SK-N-SH treated with all-trans-retinoic acid at 6 μM for 48 hours (cell line): Measurements from ENCODE around the gene SIRPB1.
"Not testable (repeated sequence)": the region's sequence is repeated elsewhere in the genome, so short reads cannot be mapped to it uniquely, and the experiment has no call there.

Experiments used
- ATAC-seq: fragments of 200-7000 bp; cut with Tn5 transposase; 3 replicates; pipeline ENCODE4 v1.9.1; 2020; ENCODE audit warnings: mild to moderate bottlenecking, moderate library complexity
- ARNTL ChIP-seq: fragments of 450-650 bp; formaldehyde crosslinking; IDR thresholded peaks from 2 replicates; pipeline ENCODE4 v1.5.0; 2020; ENCODE audit warnings: low read depth, mild to moderate bottlenecking, moderate library complexity, borderline replicate concordance
- CREB5 ChIP-seq: fragments of 250-450 bp; sonication (Bioruptor Pico); IDR thresholded peaks from 2 replicates; pipeline ENCODE4 v1.5.1; 2020; ENCODE audit warnings: low read depth, mild to moderate bottlenecking, moderate library complexity
- CSDC2 ChIP-seq: fragments of 250-450 bp; sonication (Bioruptor Pico); IDR thresholded peaks from 2 replicates; pipeline ENCODE4 v1.5.0; 2020; ENCODE audit warnings: mild to moderate bottlenecking, moderate library complexity
- CSRNP3 ChIP-seq: fragments of 250-450 bp; sonication (Bioruptor Pico); IDR thresholded peaks from 2 replicates; pipeline ENCODE4 v1.5.1; 2021; ENCODE audit warnings: mild to moderate bottlenecking, moderate library complexity
- ESRRG ChIP-seq: fragments of 250-450 bp; sonication (Bioruptor Pico); IDR thresholded peaks from 2 replicates; pipeline ENCODE4 v1.6.1; 2021; ENCODE audit warnings: mild to moderate bottlenecking
- GLIS3 ChIP-seq: fragments of 250-450 bp; sonication (Bioruptor Pico); IDR thresholded peaks from 2 replicates; pipeline ENCODE4 v1.5.0; 2020; ENCODE audit warnings: mild to moderate bottlenecking, moderate library complexity
- ISL1 ChIP-seq: fragments of 250-450 bp; sonication (Bioruptor Pico); IDR thresholded peaks from 2 replicates; pipeline ENCODE4 v2.1.2; 2022; ENCODE audit warnings: mild to moderate bottlenecking, moderate library complexity
- OSR1 ChIP-seq: fragments of 250-450 bp; sonication (Bioruptor Pico); IDR thresholded peaks from 2 replicates; pipeline ENCODE4 v1.8.0; 2022; ENCODE audit warnings: moderate library complexity, mild to moderate bottlenecking, inconsistent platforms
- POU6F1 ChIP-seq: fragments of 250-450 bp; sonication (Bioruptor Pico); IDR thresholded peaks from 2 replicates; pipeline ENCODE4 v1.8.0; 2021; ENCODE audit warnings: low read depth, mild to moderate bottlenecking, moderate library complexity, borderline replicate concordance
- PPARA ChIP-seq: fragments of 250-450 bp; sonication (Bioruptor Pico); IDR thresholded peaks from 2 replicates; pipeline ENCODE4 v1.5.0; 2020; ENCODE audit warnings: mild to moderate bottlenecking, borderline replicate concordance
- RARB ChIP-seq: fragments of 250-450 bp; sonication (Bioruptor Pico); IDR thresholded peaks from 2 replicates; pipeline ENCODE4 v1.8.0; 2021; ENCODE audit warnings: mild to moderate bottlenecking, moderate library complexity
- SNAI2 ChIP-seq: fragments of 250-450 bp; sonication (Bioruptor Pico); IDR thresholded peaks from 2 replicates; pipeline ENCODE4 v1.5.0; 2020; ENCODE audit warnings: mild to moderate bottlenecking, moderate library complexity
- TCF4 ChIP-seq: fragments of 250-450 bp; sonication (Bioruptor Pico); IDR thresholded peaks from 2 replicates; pipeline ENCODE4 v1.8.0; 2021; ENCODE audit warnings: mild to moderate bottlenecking, moderate library complexity, borderline replicate concordance
- TOX ChIP-seq: fragments of 250-450 bp; sonication (Bioruptor Pico); IDR thresholded peaks from 2 replicates; pipeline ENCODE4 v1.8.0; 2021; ENCODE audit warnings: mild to moderate bottlenecking, moderate library complexity, borderline replicate concordance
- ZC3H10 ChIP-seq: fragments of 250-450 bp; sonication (Bioruptor Pico); IDR thresholded peaks from 2 replicates; pipeline ENCODE4 v1.5.1; 2021; ENCODE audit warnings: mild to moderate bottlenecking, moderate library complexity
- ZFP3 ChIP-seq: fragments of 250-450 bp; sonication (Bioruptor Pico); IDR thresholded peaks from 2 replicates; pipeline ENCODE4 v1.5.0; 2020; ENCODE audit warnings: mild to moderate bottlenecking, moderate library complexity
- ZFP30 ChIP-seq: fragments of 450-650 bp; formaldehyde crosslinking; IDR thresholded peaks from 2 replicates; pipeline ENCODE4 v1.5.0; 2022; ENCODE audit warnings: mild to moderate bottlenecking, moderate library complexity
- ZNF565 ChIP-seq: fragments of 450-650 bp; formaldehyde crosslinking; conservative IDR thresholded peaks from 2 replicates; pipeline ENCODE4 v1.5.0; 2020; ENCODE audit warnings: low read depth, mild to moderate bottlenecking, moderate library complexity
- ZNF70 ChIP-seq: fragments of 450-650 bp; formaldehyde crosslinking; IDR thresholded peaks from 2 replicates; pipeline ENCODE4 v1.5.0; 2020; ENCODE audit warnings: mild to moderate bottlenecking, moderate library complexity
- ZNF8 ChIP-seq: fragments of 450-650 bp; formaldehyde crosslinking; IDR thresholded peaks from 2 replicates; pipeline ENCODE4 v1.5.0; 2020; ENCODE audit warnings: mild to moderate bottlenecking, moderate library complexity

SIRPB1 gene

GRCh38 chr20:1587781-1588532 is 31.9 kb downstream of the SIRPB1 start:
- no peak for TF ChIP-seq TCF4
- TF ChIP-seq ESRRG, result no peak
- no peak for TF ChIP-seq ARNTL (CRISPR knock-in tag)
- no peak for TF ChIP-seq ZNF8 (CRISPR knock-in tag)
- no peak for TF ChIP-seq RARB (CRISPR knock-in tag)
- TF ChIP-seq CSRNP3 (CRISPR knock-in tag), result no peak
- no peak for TF ChIP-seq ZNF70 (CRISPR knock-in tag)
- no peak for TF ChIP-seq SNAI2
- TF ChIP-seq ISL1, result no peak
- no peak for TF ChIP-seq ZFP3 (CRISPR knock-in tag)
- TF ChIP-seq CREB5, result no peak
- TF ChIP-seq OSR1, result no peak
- no peak for TF ChIP-seq TOX (CRISPR knock-in tag)
- no peak for ATAC-seq

- no peak for ATAC-seq
- TF ChIP-seq POU6F1 (no peak), ZNF70 (CRISPR knock-in tag) (no peak), ISL1 (no peak), ARNTL (CRISPR knock-in tag) (no peak), ZC3H10 (CRISPR knock-in tag) (no peak), ZFP3 (CRISPR knock-in tag) (no peak), OSR1 (no peak), CREB5 (no peak), GLIS3 (CRISPR knock-in tag) (no peak), CSRNP3 (CRISPR knock-in tag) (no peak), ESRRG (no peak), TCF4 (no peak), RARB (CRISPR knock-in tag) (no peak), ZNF565 (no peak), CSDC2 (CRISPR knock-in tag) (no peak), PPARA (CRISPR knock-in tag) (no peak)
Measured at GRCh38 chr20:1579488-1579887, 40.3 kb downstream of the SIRPB1 start.

GRCh38 chr20:1577906-1578305 is 41.9 kb downstream of the SIRPB1 start:
- TF ChIP-seq ZFP30 (CRISPR knock-in tag), result no peak
- TF ChIP-seq CSRNP3 (CRISPR knock-in tag), result no peak
- TF ChIP-seq ZC3H10 (CRISPR knock-in tag), result no peak
- TF ChIP-seq CSDC2 (CRISPR knock-in tag), result no peak
- TF ChIP-seq ZNF8 (CRISPR knock-in tag), result no peak
- no peak for TF ChIP-seq ESRRG
- no peak for TF ChIP-seq RARB (CRISPR knock-in tag)
- TF ChIP-seq POU6F1, result no peak
- no peak for ATAC-seq

- not testable (repeated sequence) for ATAC-seq
Measured at GRCh38 chr20:1577313-1577712, 42.5 kb downstream of the SIRPB1 start.
